Measurements from ENCODE around the gene ABCC2. TPM values are rescaled to one million over a fixed set of nuclear protein-coding genes. Genes with fewer than 3 reads are reported as not detected.

The ABCC2 gene
- total and polyA plus RNA-seq, 2 experiments from 2014 or later: 0.45 to 2.4 TPM

DNA sequence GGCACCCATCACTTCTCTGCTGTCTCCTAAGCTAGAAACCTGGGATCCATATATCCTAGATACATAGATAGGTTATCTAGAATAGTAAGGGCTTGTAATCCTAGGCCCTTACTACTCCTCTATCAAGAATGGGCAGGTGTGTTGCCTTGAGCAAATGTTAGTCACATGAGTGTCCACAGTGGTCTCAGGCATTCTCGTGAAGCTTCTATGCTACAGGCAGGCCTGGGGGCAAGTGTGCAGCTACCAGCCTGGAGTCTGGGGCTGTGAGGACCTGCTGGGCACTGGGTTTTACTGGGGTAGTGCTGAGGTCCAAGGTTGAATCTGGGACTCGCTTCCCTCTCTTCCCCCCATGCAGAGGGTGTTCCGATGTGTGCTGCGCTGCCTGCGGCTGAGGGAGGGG, 91.4 kb downstream of the ABCC2 start:
- Mint-ChIP-seq H3K27me3 (ENCODE audit: insufficient read depth, low read depth, poor library complexity) (peaks cover 6% of the 10 kb centered on the region), H3K9me3 (no peaks in the 10 kb centered on the region; the same call in 2 of the 3 replicates), H3K27ac (no peak overlapping the region), H3K4me3 (no peak overlapping the region), H3K36me3 (ENCODE audit: low read depth) (peaks cover 37% of the 10 kb centered on the region), H3K4me1 (no peaks in the 10 kb centered on the region; the same call in 1 of the 3 replicates)
- TF ChIP-seq STAT1 (IDR thresholded peaks at IDR 0.05; ENCODE audit: unreplicated experiment): no peak
- no peak for TF ChIP-seq ETS1 (IDR thresholded peaks at IDR 0.05)
- TF ChIP-seq ZNF114 (CRISPR knock-in tag; IDR thresholded peaks at IDR 0.05): no peak
- TF ChIP-seq CTCF (conservative IDR thresholded peaks at IDR 0.05; ENCODE audit: low read depth in 2 of 2): no peak
- TF ChIP-seq CREB1 (CRISPR knock-in tag; IDR thresholded peaks at IDR 0.05; ENCODE audit: low read depth): no peak
- no peak; the same call in 1 of the 2 replicates for TF ChIP-seq POLR2AphosphoS5 (IDR thresholded peaks at IDR 0.05; ENCODE audit: low read depth)
- no peak for TF ChIP-seq REST (IDR thresholded peaks at IDR 0.05; ENCODE audit: unreplicated experiment)
- no peak for TF ChIP-seq EZH2phosphoT487 (IDR thresholded peaks at IDR 0.05; ENCODE audit: unreplicated experiment)
- no peak for TF ChIP-seq JUNB (IDR thresholded peaks at IDR 0.05; ENCODE audit: unreplicated experiment)
- no peak for TF ChIP-seq EZH2 (IDR thresholded peaks at IDR 0.05; ENCODE audit: low read depth, unreplicated experiment)
- H3K9me2 ChIP-seq (ENCODE audit: insufficient read depth): no peaks in the 10 kb centered on the region
- H3K4me2 ChIP-seq: no peak overlapping the region
- peak overlapping the region; percentile 79; the same call in 1 of the 2 replicates for H3K27ac ChIP-seq (ENCODE audit: low read depth)
- H3K27me3 ChIP-seq (ENCODE audit: insufficient read depth): no peaks in the 10 kb centered on the region
- H3K4me3 ChIP-seq: no peak overlapping the region
- H2AFZ ChIP-seq: no peak overlapping the region
- H3F3A ChIP-seq (replicated peaks; ENCODE audit: low read depth): peaks cover 28% of the 10 kb centered on the region
- H3K4me1 ChIP-seq (ENCODE audit: insufficient read depth): no peaks in the 10 kb centered on the region
- ATAC-seq: peak; percentile 30; the same call in 2 of the 3 replicates
- peaks cover 36% of the 10 kb centered on the region for H3K36me3 ChIP-seq (ENCODE audit: insufficient read depth)
- no peaks in the 10 kb centered on the region for H3K79me2 ChIP-seq (replicated peaks; ENCODE audit: insufficient read depth)
- no peak for DNase-seq (ENCODE audit: low spot score)
- H4K20me1 ChIP-seq (replicated peaks; ENCODE audit: insufficient read depth): no peaks in the 10 kb centered on the region; the same call in none of the 2 replicates

All from GM23338 (cell line).